RWPE2 (cell line): ENCODE data around the gene SEC24D.
A peak's percentile ranks its signal among the peaks of the same experiment; 100 is the strongest.

ENCODE experiments used
- ATAC-seq: fragments of 200-7000 bp; cut with Tn5 transposase; 3 replicates; pipeline ENCODE4 v1.9.1; 2021; ENCODE audit warnings: low read depth
- DNase-seq: peaks from one replicate; pipeline ENCODE4 v3.0.0-alpha.2; 2020; ENCODE audit warnings: low spot score
- H3K27ac ChIP-seq: fragments of 450-650 bp; 2 replicates; pipeline ENCODE4 v1.5.1; 2017; ENCODE audit warnings: mild to moderate bottlenecking; ENCODE audit not compliant: poor library complexity, severe bottlenecking
- H3K27me3 ChIP-seq: fragments of 250-450 bp; sonication (Bioruptor Pico); 2 replicates; pipeline ENCODE4 v1.5.1; 2021; ENCODE audit warnings: mild to moderate bottlenecking, moderate library complexity; ENCODE audit not compliant: insufficient read depth, poor library complexity, severe bottlenecking
- H3K36me3 ChIP-seq: fragments of 250-450 bp; sonication (Bioruptor Pico); 2 replicates; pipeline ENCODE4 v1.5.1; 2020; ENCODE audit warnings: low read depth, mild to moderate bottlenecking, moderate library complexity
- H3K4me1 ChIP-seq: fragments of 250-450 bp; sonication (Bioruptor Pico); 2 replicates; pipeline ENCODE4 v1.5.1; 2021; ENCODE audit warnings: mild to moderate bottlenecking, moderate library complexity; ENCODE audit not compliant: insufficient read depth, poor library complexity, severe bottlenecking
- H3K4me3 ChIP-seq: fragments of 250-450 bp; sonication (Bioruptor Pico); 2 replicates; pipeline ENCODE4 v1.5.1; 2021; ENCODE audit warnings: mild to moderate bottlenecking, moderate library complexity; ENCODE audit not compliant: severe bottlenecking
- H3K9me3 ChIP-seq: fragments of 250-450 bp; sonication (Bioruptor Pico); 2 replicates; pipeline ENCODE4 v1.5.1; 2021; ENCODE audit warnings: mild to moderate bottlenecking, moderate library complexity; ENCODE audit not compliant: severe bottlenecking
- CTCF ChIP-seq: fragments of 450-650 bp; IDR thresholded peaks from one replicate; pipeline ENCODE4 v1.5.1; 2017; ENCODE audit warnings: mild to moderate bottlenecking, moderate library complexity; ENCODE audit not compliant: poor library complexity, severe bottlenecking

SEC24D gene

GRCh38 chr4:118865091-118865708 lies 29.3 kb upstream of the SEC24D start:
- Histone ChIP-seq H3K4me1 (no peaks in the 10 kb centered on the region), H3K4me3 (no peak overlapping the region), H3K27ac (no peak overlapping the region), H3K36me3 (no peaks in the 10 kb centered on the region), H3K27me3 (no peaks in the 10 kb centered on the region), H3K9me3 (no peaks in the 10 kb centered on the region)
- TF ChIP-seq CTCF: peak; percentile 86
- ATAC-seq (peak; percentile 97), DNase-seq (no peak)

DNA sequence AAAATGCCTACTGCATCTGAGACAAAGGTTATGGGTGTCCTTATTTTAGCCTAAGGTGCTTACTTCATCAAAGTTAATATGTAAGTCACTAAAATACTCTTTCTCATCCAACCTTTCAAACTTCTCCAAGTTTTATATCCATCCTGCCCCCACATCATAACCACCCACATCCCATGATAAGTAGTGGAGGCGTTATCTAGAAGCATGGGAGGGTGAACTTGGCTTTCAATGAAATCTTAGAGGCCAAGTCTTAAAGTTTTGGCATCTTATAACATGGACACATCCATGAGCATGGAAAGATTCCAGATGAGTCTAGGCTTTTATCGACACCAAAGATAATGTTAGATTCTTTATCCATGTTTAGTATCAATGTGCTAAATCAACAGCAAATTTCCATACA lies 22.9 kb upstream of the SEC24D start:
- Histone ChIP-seq H3K4me3 (no peak overlapping the region), H3K9me3 (no peaks in the 10 kb centered on the region), H3K36me3 (no peaks in the 10 kb centered on the region), H3K27ac (no peak overlapping the region), H3K27me3 (no peaks in the 10 kb centered on the region), H3K4me1 (no peaks in the 10 kb centered on the region)
- TF ChIP-seq CTCF: no peak
- DNase-seq: no peak
- ATAC-seq: no peak

GRCh38 chr4:118857760-118858159 lies 21.8 kb upstream of the SEC24D start:
- H3K9me3 ChIP-seq: no peaks in the 10 kb centered on the region
- H3K4me3 ChIP-seq: no peak overlapping the region
- no peak for TF ChIP-seq CTCF
- ATAC-seq: no peak
- no peak for DNase-seq
- H3K27ac ChIP-seq: no peak overlapping the region
- H3K27me3 ChIP-seq: no peaks in the 10 kb centered on the region
- H3K36me3 ChIP-seq: no peaks in the 10 kb centered on the region
- H3K4me1 ChIP-seq: no peaks in the 10 kb centered on the region

GRCh38 chr4:118850488-118851173 lies 14.7 kb upstream of the SEC24D start:
- DNase-seq: no peak
- TF ChIP-seq CTCF: no peak
- no peak overlapping the region for H3K27ac ChIP-seq
- ATAC-seq: peak; percentile 73
- peak overlapping the region; percentile 25 for H3K4me3 ChIP-seq
- H3K27me3 ChIP-seq: no peaks in the 10 kb centered on the region
- no peaks in the 10 kb centered on the region for H3K36me3 ChIP-seq
- H3K4me1 ChIP-seq: peaks cover 3% of the 10 kb centered on the region
- H3K9me3 ChIP-seq: no peaks in the 10 kb centered on the region
